ENCODE results near the gene RNF103.
"Not testable (repeated sequence)": the region's sequence is repeated elsewhere in the genome, so short reads cannot be mapped to it uniquely, and the experiment has no call there.

DNA sequence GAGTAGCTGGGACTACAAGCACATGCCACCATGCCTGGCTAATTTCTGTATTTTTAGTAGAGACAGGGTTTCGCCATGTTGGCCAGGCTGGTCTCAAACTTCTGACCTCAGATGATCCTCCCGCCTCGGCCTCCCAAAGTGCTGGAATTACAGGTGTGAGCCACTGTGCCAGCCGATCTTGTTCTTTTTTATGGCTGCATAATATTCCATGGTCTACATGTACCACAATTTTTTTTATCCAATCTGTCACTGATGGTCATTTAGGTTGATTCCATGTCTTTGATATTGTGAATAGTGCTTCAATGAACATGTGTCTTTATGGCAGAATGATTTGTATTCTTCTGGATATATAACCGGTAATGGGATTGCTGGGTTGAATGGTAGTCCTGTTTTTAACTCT is 34.0 kb downstream of the RNF103 start:
- TF ChIP-seq, protein P1, sequence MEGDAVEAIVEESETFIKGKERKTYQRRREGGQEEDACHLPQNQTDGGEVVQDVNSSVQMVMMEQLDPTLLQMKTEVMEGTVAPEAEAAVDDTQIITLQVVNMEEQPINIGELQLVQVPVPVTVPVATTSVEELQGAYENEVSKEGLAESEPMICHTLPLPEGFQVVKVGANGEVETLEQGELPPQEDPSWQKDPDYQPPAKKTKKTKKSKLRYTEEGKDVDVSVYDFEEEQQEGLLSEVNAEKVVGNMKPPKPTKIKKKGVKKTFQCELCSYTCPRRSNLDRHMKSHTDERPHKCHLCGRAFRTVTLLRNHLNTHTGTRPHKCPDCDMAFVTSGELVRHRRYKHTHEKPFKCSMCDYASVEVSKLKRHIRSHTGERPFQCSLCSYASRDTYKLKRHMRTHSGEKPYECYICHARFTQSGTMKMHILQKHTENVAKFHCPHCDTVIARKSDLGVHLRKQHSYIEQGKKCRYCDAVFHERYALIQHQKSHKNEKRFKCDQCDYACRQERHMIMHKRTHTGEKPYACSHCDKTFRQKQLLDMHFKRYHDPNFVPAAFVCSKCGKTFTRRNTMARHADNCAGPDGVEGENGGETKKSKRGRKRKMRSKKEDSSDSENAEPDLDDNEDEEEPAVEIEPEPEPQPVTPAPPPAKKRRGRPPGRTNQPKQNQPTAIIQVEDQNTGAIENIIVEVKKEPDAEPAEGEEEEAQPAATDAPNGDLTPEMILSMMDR (IDR thresholded peaks at IDR 0.05), result not testable (repeated sequence)
- not testable (repeated sequence) for TF ChIP-seq POLR2A, POLR2AphosphoS5, EP300 (IDR thresholded peaks at IDR 0.05)
